Right kidney (tissue), 1 donor: ENCODE measurements around the gene RTL5.

ENCODE experiments used
- DNase-seq: peaks from one replicate; pipeline ENCODE4 v3.0.0-alpha.2; 2016

The RTL5 gene

GRCh38 chrX:72110051-72110875, 21.5 kb downstream of the RTL5 start:
- DNase-seq, result no peak

GRCh38 chrX:72108666-72109065, 23.0 kb downstream of the RTL5 start:
- DNase-seq, result no peak

GRCh38 chrX:72107841-72108595, 23.7 kb downstream of the RTL5 start:
- no peak for DNase-seq

GRCh38 chrX:72107320-72107719, 24.4 kb downstream of the RTL5 start:
- DNase-seq, result no peak

GRCh38 chrX:72105436-72105835, 26.3 kb downstream of the RTL5 start:
- no peak for DNase-seq

- no peak for DNase-seq
Observed at GRCh38 chrX:72102760-72103159, 29.0 kb downstream of the RTL5 start.

- no peak for DNase-seq
Observed at GRCh38 chrX:72102126-72102525, 29.6 kb downstream of the RTL5 start.

GRCh38 chrX:72101597-72102037, 30.1 kb downstream of the RTL5 start:
- no peak for DNase-seq

- no peak for DNase-seq
Observed at GRCh38 chrX:72100824-72101351, 30.8 kb downstream of the RTL5 start.

- no peak for DNase-seq
Observed at GRCh38 chrX:72100051-72100755, 31.5 kb downstream of the RTL5 start.

GRCh38 chrX:72097098-72097497, 34.6 kb downstream of the RTL5 start:
- no peak for DNase-seq

- no peak for DNase-seq
Observed at GRCh38 chrX:72095370-72095769, 36.3 kb downstream of the RTL5 start.

- DNase-seq, result no peak
Observed at GRCh38 chrX:72094894-72095293, 36.8 kb downstream of the RTL5 start.

- no peak for DNase-seq
Observed at GRCh38 chrX:72089254-72089653, 42.5 kb downstream of the RTL5 start.

GRCh38 chrX:72088761-72089160, 43.0 kb downstream of the RTL5 start:
- DNase-seq, result no peak

- no peak for DNase-seq
Observed at GRCh38 chrX:72086995-72087394, 44.7 kb downstream of the RTL5 start.

- DNase-seq, result no peak
Observed at GRCh38 chrX:72084114-72084513, 47.6 kb downstream of the RTL5 start.

GRCh38 chrX:72083291-72083690, 48.4 kb downstream of the RTL5 start:
- DNase-seq, result no peak

- DNase-seq, result no peak
Observed at GRCh38 chrX:72081605-72082320, 50.0 kb downstream of the RTL5 start.

GRCh38 chrX:72080800-72081199, 50.9 kb downstream of the RTL5 start:
- DNase-seq, result no peak

- no peak for DNase-seq
Observed at GRCh38 chrX:72080150-72080549, 51.6 kb downstream of the RTL5 start.

- DNase-seq, result no peak
Observed at GRCh38 chrX:72079607-72080006, 52.1 kb downstream of the RTL5 start.
